ENCODE measurements around the gene EDDM13.
"Not testable (repeated sequence)": the region's sequence is repeated elsewhere in the genome, so short reads cannot be mapped to it uniquely, and the experiment has no call there.

EDDM13 gene

GRCh38 chr19:56321254-56321988 lies 48.9 kb downstream of the EDDM13 start:
- DNase-seq (ENCODE audit: low read depth in 2 of 2), result no peak

- DNase-seq (ENCODE audit: low read depth in 2 of 2), result no peak
Measured at GRCh38 chr19:56321989-56322440, 49.5 kb downstream of the EDDM13 start.

GRCh38 chr19:56324436-56324835 lies 51.9 kb downstream of the EDDM13 start:
- DNase-seq (ENCODE audit: low read depth in 2 of 2), result no peak

- DNase-seq (ENCODE audit: low read depth in 2 of 2), result no peak
Measured at GRCh38 chr19:56332695-56333094, 60.1 kb downstream of the EDDM13 start.

- peak in 1 of 2 experiments; percentile 20 for DNase-seq (ENCODE audit: low read depth in 2 of 2)
Measured at GRCh38 chr19:56333506-56333905, 61.0 kb downstream of the EDDM13 start.

GRCh38 chr19:56335371-56335770 lies 62.8 kb downstream of the EDDM13 start:
- not testable (repeated sequence) for DNase-seq (ENCODE audit: low read depth in 2 of 2)

- not testable (repeated sequence) for DNase-seq (ENCODE audit: low read depth in 2 of 2)
Measured at GRCh38 chr19:56337077-56337476, 64.5 kb downstream of the EDDM13 start.

GRCh38 chr19:56339031-56339430 lies 66.5 kb downstream of the EDDM13 start:
- DNase-seq (ENCODE audit: low read depth in 2 of 2), result not testable (repeated sequence)

GRCh38 chr19:56341948-56342347 lies 69.4 kb downstream of the EDDM13 start:
- no peak for DNase-seq (ENCODE audit: low read depth in 2 of 2)

- no peak for DNase-seq (ENCODE audit: low read depth in 2 of 2)
Measured at GRCh38 chr19:56347163-56347778, 74.7 kb downstream of the EDDM13 start.

- no peak for DNase-seq (ENCODE audit: low read depth in 2 of 2)
Measured at GRCh38 chr19:56348289-56348877, 75.8 kb downstream of the EDDM13 start.

- peak; percentile 9 to 20 for DNase-seq (ENCODE audit: low read depth in 2 of 2)
Measured at GRCh38 chr19:56350416-56351045, 78.0 kb downstream of the EDDM13 start.

GRCh38 chr19:56351208-56351607 lies 78.7 kb downstream of the EDDM13 start:
- no peak for DNase-seq (ENCODE audit: low read depth in 2 of 2)

GRCh38 chr19:56355517-56355916 lies 83.0 kb downstream of the EDDM13 start:
- DNase-seq (ENCODE audit: low read depth in 2 of 2), result no peak

- no peak for DNase-seq (ENCODE audit: low read depth in 2 of 2)
Measured at GRCh38 chr19:56356944-56357343, 84.4 kb downstream of the EDDM13 start.

Data from fibroblast of skin of left quadriceps (primary cell).